H1 (cell line): ENCODE measurements around the gene ASCC1. TPM values are rescaled to one million over a fixed set of nuclear protein-coding genes. Genes with fewer than 3 reads are reported as not detected.

Source experiments
- CTCF ChIA-PET: fragments of 300-600 bp; sonication (Branson Sonifier 250); formaldehyde crosslinking; loops from one replicate; lab custom pipeline; 2021; ENCODE audit not compliant: partially characterized antibody; lab: Charles Lee
- POLR2A ChIA-PET: fragments of 300-600 bp; sonication (Branson Sonifier 250); formaldehyde crosslinking; loops from one replicate; lab custom pipeline; 2021; ENCODE audit warnings: inconsistent platforms; ENCODE audit not compliant: partially characterized antibody; lab: Charles Lee
- DNase-seq, 2 experiments: peaks; one replicate each; pipeline versions ENCODE4 v3.0.0 to v3.0.0-alpha.2; 2010 to 2022; ENCODE audit warnings: low spot score in 2 of 2, low read depth in 1 of 2, mixed read lengths in 1 of 2
- FAIRE-seq: peaks from 2 replicates; lab custom pipeline; 2011; peaks lifted over from hg19 to GRCh38; lab: Jason Lieb, UNC
- H2AFZ ChIP-seq: 2 replicates; pipeline ENCODE4 v1.8.1; 2012; ENCODE audit warnings: low read length, inconsistent platforms
- H2AK5ac ChIP-seq: 2 replicates; pipeline ENCODE4 v1.6.1; 2013; ENCODE audit warnings: low read depth, low read length
- H2BK120ac ChIP-seq: replicated peaks from 2 replicates; pipeline ENCODE3; 2013; ENCODE audit warnings: low read depth, low read length, inconsistent platforms
- H2BK12ac ChIP-seq: 2 replicates; pipeline ENCODE4 v1.6.1; 2013; ENCODE audit warnings: low read depth, low read length
- H2BK15ac ChIP-seq: 2 replicates; pipeline ENCODE4 v1.6.1; 2013; ENCODE audit warnings: low read length
- H2BK20ac ChIP-seq: 2 replicates; pipeline ENCODE4 v1.6.1; 2013; ENCODE audit warnings: low read length
- H2BK5ac ChIP-seq: 2 replicates; pipeline ENCODE4 v1.6.1; 2013; ENCODE audit warnings: low read depth, low read length
- H3K14ac ChIP-seq: 2 replicates; pipeline ENCODE4 v1.6.1; 2013; ENCODE audit warnings: inconsistent platforms; ENCODE audit not compliant: insufficient read length
- H3K18ac ChIP-seq: 2 replicates; pipeline ENCODE4 v1.6.1; 2013; ENCODE audit warnings: low read length; ENCODE audit errors: extremely low read depth
- H3K23ac ChIP-seq: 2 replicates; pipeline ENCODE4 v1.6.1; 2013; ENCODE audit warnings: inconsistent platforms; ENCODE audit not compliant: insufficient read length
- H3K23me2 ChIP-seq: 2 replicates; pipeline ENCODE4 v1.6.1; 2013; ENCODE audit warnings: low read depth, low read length
- H3K27ac ChIP-seq: 2 replicates; pipeline ENCODE4 v1.6.1; 2011; ENCODE audit warnings: low read depth, low read length, inconsistent platforms
- H3K27me3 ChIP-seq, 4 experiments: replicated peaks in 1 of 4; 1 replicate in 1 of 4; 2 replicates in 3 of 4; pipeline versions ENCODE4 v1.6.1 to v1.8.1; 2011 to 2013; ENCODE audit warnings: low read length in 3 of 4, mild to moderate bottlenecking in 3 of 4, inconsistent platforms in 2 of 4, mixed read lengths in 2 of 4, moderate library complexity in 1 of 4; ENCODE audit not compliant: control insufficient read depth in 3 of 4, insufficient read depth in 3 of 4; ENCODE audit errors: extremely low read depth in 1 of 4
- H3K36me3 ChIP-seq, 4 experiments: 2 replicates each; pipeline versions ENCODE4 v1.6.1 to v1.8.1; 2011 to 2013; ENCODE audit warnings: mild to moderate bottlenecking in 4 of 4, low read length in 3 of 4, moderate library complexity in 2 of 4, control low read depth in 1 of 4, inconsistent platforms in 1 of 4; ENCODE audit not compliant: insufficient read depth in 4 of 4, control insufficient read depth in 2 of 4
- H3K4ac ChIP-seq: replicated peaks from 2 replicates; pipeline ENCODE3; 2013; ENCODE audit warnings: low read length, low read depth, mixed read lengths, inconsistent platforms; ENCODE audit not compliant: insufficient read length
- H3K4me1 ChIP-seq, 4 experiments: replicated peaks in 1 of 4; 1 replicate in 1 of 4; 2 replicates in 3 of 4; pipeline versions ENCODE4 v1.6.1 to v1.8.1; 2011 to 2013; ENCODE audit warnings: low read length in 3 of 4, inconsistent platforms in 2 of 4, mixed read lengths in 1 of 4; ENCODE audit not compliant: insufficient read depth in 4 of 4, control insufficient read depth in 3 of 4
- H3K4me2 ChIP-seq, 2 experiments: 2 replicates each; pipeline versions ENCODE4 v1.6.1 to v1.8.1; 2011 to 2013; ENCODE audit warnings: low read depth in 2 of 2, low read length in 2 of 2, control low read depth in 1 of 2, inconsistent platforms in 1 of 2, mild to moderate bottlenecking in 1 of 2; ENCODE audit not compliant: insufficient read depth in 1 of 2
- H3K4me3 ChIP-seq, 4 experiments: fragments of 200-600, 300-600 bp in 1 of 4; sonication (generic), shearing (Covaris generic), sonication (Bioruptor Twin) in 1 of 4; 2 replicates each; pipeline versions ENCODE4 v1.5.1 to v1.8.1; 2011 to 2016; ENCODE audit warnings: low read length in 4 of 4, low read depth in 3 of 4, control low read depth in 2 of 4, inconsistent platforms in 2 of 4, mild to moderate bottlenecking in 2 of 4, mixed read lengths in 1 of 4, moderate library complexity in 1 of 4; ENCODE audit not compliant: insufficient read depth in 2 of 4; ENCODE audit errors: extremely low read depth in 1 of 4
- H3K56ac ChIP-seq: replicated peaks from 2 replicates; pipeline ENCODE3; 2013; ENCODE audit warnings: low read depth, mild to moderate bottlenecking, mixed read lengths, low read length, inconsistent platforms; ENCODE audit not compliant: insufficient read length
- H3K79me1 ChIP-seq: 2 replicates; pipeline ENCODE4 v1.6.1; 2013; ENCODE audit warnings: low read depth, low read length, control low read depth
- H3K79me2 ChIP-seq, 2 experiments: 2 replicates each; pipeline versions ENCODE4 v1.6.1 to v1.8.1; 2012 to 2013; ENCODE audit warnings: low read length in 2 of 2, mild to moderate bottlenecking in 2 of 2, inconsistent platforms in 1 of 2; ENCODE audit not compliant: insufficient read depth in 2 of 2, control insufficient read depth in 1 of 2
- H3K9ac ChIP-seq, 4 experiments: replicated peaks in 1 of 4; 1 replicate in 1 of 4; 2 replicates in 3 of 4; pipeline versions ENCODE4 v1.6.1 to v1.8.1; 2011 to 2013; ENCODE audit warnings: low read depth in 3 of 4, low read length in 3 of 4, control low read depth in 2 of 4, mild to moderate bottlenecking in 2 of 4, moderate library complexity in 2 of 4, inconsistent platforms in 1 of 4; ENCODE audit errors: extremely low read depth in 1 of 4
- H3K9me3 ChIP-seq, 2 experiments: 2 replicates each; pipeline versions ENCODE4 v1.6.1 to v1.8.1; 2012 to 2013; ENCODE audit warnings: mild to moderate bottlenecking in 2 of 2, moderate library complexity in 2 of 2, control low read depth in 1 of 2, inconsistent platforms in 1 of 2, low read depth in 1 of 2, low read length in 1 of 2, mixed read lengths in 1 of 2; ENCODE audit not compliant: insufficient read depth in 2 of 2
- H4K20me1 ChIP-seq, 2 experiments: replicated peaks in 1 of 2; 2 replicates each; pipeline versions ENCODE3 to v1.8.1; 2011 to 2013; ENCODE audit warnings: inconsistent platforms in 2 of 2, low read length in 2 of 2, mild to moderate bottlenecking in 1 of 2; ENCODE audit not compliant: insufficient read depth in 2 of 2, control insufficient read depth in 1 of 2
- H4K5ac ChIP-seq: 2 replicates; pipeline ENCODE4 v1.6.1; 2013; ENCODE audit warnings: low read length, low read depth, mixed read lengths, inconsistent platforms; ENCODE audit not compliant: insufficient read length
- H4K8ac ChIP-seq: 2 replicates; pipeline ENCODE4 v1.8.0; 2013; ENCODE audit warnings: mild to moderate bottlenecking, moderate library complexity, low read length, inconsistent platforms; ENCODE audit not compliant: insufficient read depth; ENCODE audit errors: extremely low read depth
- H4K91ac ChIP-seq: replicated peaks from 2 replicates; pipeline ENCODE3; 2013; ENCODE audit warnings: low read length, mixed read lengths, inconsistent platforms; ENCODE audit not compliant: insufficient read length
- ASH2L ChIP-seq: fragments of 200-600, 300-600 bp; sonication (generic); IDR thresholded peaks from one replicate; pipeline ENCODE4 v1.7.1; 2017; ENCODE audit warnings: low read length
- BRCA1 ChIP-seq: IDR thresholded peaks from 2 replicates; pipeline ENCODE4 v1.6.1; 2012; ENCODE audit warnings: low read depth, low read length, improper control_type of control experiment
- CEBPB ChIP-seq: IDR thresholded peaks from 2 replicates; pipeline ENCODE4 v1.6.1; 2012; ENCODE audit warnings: low read depth, low read length
- GTF2F1 ChIP-seq: IDR thresholded peaks from 2 replicates; pipeline ENCODE4 v1.6.1; 2012; ENCODE audit warnings: low read depth, low read length, improper control_type of control experiment, borderline replicate concordance
- PHF8 ChIP-seq: fragments of 200-600 bp; sonication (generic); conservative IDR thresholded peaks from 2 replicates; pipeline ENCODE4 v1.7.1; 2012; ENCODE audit warnings: low read depth, mild to moderate bottlenecking, inconsistent platforms, low read length, moderate library complexity
- RAD21 ChIP-seq, 2 experiments: IDR thresholded peaks in 1 of 2; conservative IDR thresholded peaks in 1 of 2; 2 replicates each; pipeline ENCODE4 v1.6.1; 2011; ENCODE audit warnings: low read depth in 2 of 2, low read length in 2 of 2, improper control_type of control experiment in 1 of 2, inconsistent platforms in 1 of 2, mild to moderate bottlenecking in 1 of 2, moderate library complexity in 1 of 2
- SP1 ChIP-seq: IDR thresholded peaks from 2 replicates; pipeline ENCODE4 v1.6.1; 2011; ENCODE audit warnings: low read depth, low read length
- YY1 ChIP-seq: IDR thresholded peaks from 2 replicates; pipeline ENCODE4 v1.6.1; 2011; ENCODE audit warnings: low read depth, mild to moderate bottlenecking, low read length
- WGBS, 2 experiments: shearing (Covaris generic) in 1 of 2; methylation state at CpG; one replicate each; pipeline versions ENCODE4 v1.1.6 to v1.1.7; 2013 to 2015; ENCODE audit warnings: low lambda C conversion rate in 2 of 2, mixed read lengths in 2 of 2, inconsistent platforms in 1 of 2, low coverage in 1 of 2, missing lambda C conversion rate in 1 of 2; ENCODE audit not compliant: insufficient replicate concordance in 2 of 2, insufficient coverage in 1 of 2, insufficient read length in 1 of 2; ENCODE audit errors: extremely low coverage in 1 of 2, missing lambda C conversion rate in 1 of 2; 5-methylcytosine and 5-hydroxymethylcytosine counted together
- polyA plus RNA-seq, 7 experiments: library from polyadenylated mRNA; depleted of rRNA in 3 of 7; stranded (reverse) in 5 of 7; unstranded in 2 of 7; fragments of >200 nt in 5 of 7; fragments of 200-250 nt in 2 of 7; gene quantifications; 1 replicate in 5 of 7; 2 replicates in 1 of 7; 4 replicates in 1 of 7; pipeline versions ENCODE4 v1.2.1 to v1.2.3, GENCODE V29; 2011 to 2013; ENCODE audit warnings: missing spikeins in 2 of 7, mixed read lengths in 2 of 7
- total RNA-seq: library from RNA; stranded (reverse); fragmentation: NEBNext Ultra II Directional; extraction: Animal tissue kit (Norgen Biotek cat#: 25700); gene quantifications from 2 replicates; pipeline ENCODE4 v1.2.1, GENCODE V29; 2021
- TF ChIP-seq, protein P1 (sequence below): IDR thresholded peaks from 2 replicates; pipeline ENCODE4 v1.6.1; 2012; ENCODE audit warnings: inconsistent platforms
- TF ChIP-seq, protein P2 (sequence below), 3 experiments: IDR thresholded peaks; 1 replicate in 2 of 3; 2 replicates in 1 of 3; pipeline versions ENCODE4 v1.5.1 to v1.6.1; 2011; ENCODE audit warnings: low read length in 3 of 3, mild to moderate bottlenecking in 3 of 3, inconsistent platforms in 2 of 3, low read depth in 1 of 3, moderate library complexity in 1 of 3; ENCODE audit not compliant: insufficient read depth in 1 of 3; ENCODE audit errors: control extremely low read depth in 1 of 3

ASCC1 gene
- total and polyA plus RNA-seq, 2 of the 8 experiments (the other 6 are each of a cell fraction or from before 2014, with no cell fraction given): 25.6 to 35.8 TPM

DNA sequence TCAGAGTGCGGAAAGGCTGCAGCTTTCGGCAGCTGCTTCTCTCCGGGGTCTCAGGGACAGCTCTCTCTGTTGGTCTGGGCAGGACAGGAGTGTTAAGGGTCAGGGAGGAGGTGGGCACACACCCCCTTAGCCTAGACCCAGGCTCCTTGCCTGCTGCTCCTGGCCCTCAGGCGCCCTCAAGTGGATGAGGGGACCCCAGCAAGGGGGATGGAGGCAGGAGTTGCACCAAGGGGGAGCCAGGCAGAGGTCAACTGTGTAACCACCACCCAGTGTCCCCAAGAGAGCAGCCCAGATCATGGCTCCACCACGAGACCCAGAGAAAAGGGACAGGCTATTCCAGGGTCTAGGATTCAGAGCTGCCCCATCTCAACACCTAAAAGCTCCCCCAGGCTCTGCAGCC, 154.6 kb downstream of the ASCC1 start:
- H4K91ac ChIP-seq: no peak overlapping the region
- POLR2A ChIA-PET: interaction anchor here (2.0 kb wide), 1 partner anchor 211 kb away, joined by 5 read pairs; the partner anchor contains the start of gene DDIT4
- no peak overlapping the region for H3K9ac ChIP-seq
- H3K4ac ChIP-seq: peak overlapping the region; percentile 50
- TF ChIP-seq RAD21 (IDR thresholded peaks at IDR 0.05 in 1 of 2, conservative IDR thresholded peaks at IDR 0.05 in 1 of 2; ENCODE audit: low read depth in 2 of 2, low read length in 2 of 2) (peak; percentile 64 to 74), YY1 (no peak), ASH2L (no peak), BRCA1 (no peak), PHF8 (no peak), GTF2F1 (no peak), SP1 (no peak), CEBPB (no peak)
- TF ChIP-seq, protein P1, sequence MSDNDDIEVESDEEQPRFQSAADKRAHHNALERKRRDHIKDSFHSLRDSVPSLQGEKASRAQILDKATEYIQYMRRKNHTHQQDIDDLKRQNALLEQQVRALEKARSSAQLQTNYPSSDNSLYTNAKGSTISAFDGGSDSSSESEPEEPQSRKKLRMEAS: no peak
- TF ChIP-seq, protein P2, sequence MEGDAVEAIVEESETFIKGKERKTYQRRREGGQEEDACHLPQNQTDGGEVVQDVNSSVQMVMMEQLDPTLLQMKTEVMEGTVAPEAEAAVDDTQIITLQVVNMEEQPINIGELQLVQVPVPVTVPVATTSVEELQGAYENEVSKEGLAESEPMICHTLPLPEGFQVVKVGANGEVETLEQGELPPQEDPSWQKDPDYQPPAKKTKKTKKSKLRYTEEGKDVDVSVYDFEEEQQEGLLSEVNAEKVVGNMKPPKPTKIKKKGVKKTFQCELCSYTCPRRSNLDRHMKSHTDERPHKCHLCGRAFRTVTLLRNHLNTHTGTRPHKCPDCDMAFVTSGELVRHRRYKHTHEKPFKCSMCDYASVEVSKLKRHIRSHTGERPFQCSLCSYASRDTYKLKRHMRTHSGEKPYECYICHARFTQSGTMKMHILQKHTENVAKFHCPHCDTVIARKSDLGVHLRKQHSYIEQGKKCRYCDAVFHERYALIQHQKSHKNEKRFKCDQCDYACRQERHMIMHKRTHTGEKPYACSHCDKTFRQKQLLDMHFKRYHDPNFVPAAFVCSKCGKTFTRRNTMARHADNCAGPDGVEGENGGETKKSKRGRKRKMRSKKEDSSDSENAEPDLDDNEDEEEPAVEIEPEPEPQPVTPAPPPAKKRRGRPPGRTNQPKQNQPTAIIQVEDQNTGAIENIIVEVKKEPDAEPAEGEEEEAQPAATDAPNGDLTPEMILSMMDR (IDR thresholded peaks at IDR 0.05; ENCODE audit: control extremely low read depth in 1 of 3, insufficient read depth in 1 of 3, low read depth in 1 of 3, low read length in 3 of 3): peak; percentile 70 to 76 (median 71)
- TF ChIP-seq, all 59 proteins: peak for 2
- H2BK5ac ChIP-seq: 0 out of 2 replicates have a peak overlapping the region, but pooled peaks have one; percentile 18
- H2AFZ ChIP-seq: no peak overlapping the region
- H3K27ac ChIP-seq: no peak overlapping the region
- no peaks in the 10 kb centered on the region for H3K27me3 ChIP-seq
- no peak overlapping the region for H3K23ac ChIP-seq
- H3K79me2 ChIP-seq: no peaks in the 10 kb centered on the region
- peak overlapping the region; percentile 60; the same call in 1 of the 2 replicates for H2BK12ac ChIP-seq
- H2BK15ac ChIP-seq: peak overlapping the region; percentile 46; the same call in 1 of the 2 replicates
- H3K79me1 ChIP-seq: no peaks in the 10 kb centered on the region
- peaks cover 0 to 3% of the 10 kb centered on the region in 2 experiments for H4K20me1 ChIP-seq
- no peak overlapping the region; the same call in 1 of the 2 replicates for H4K8ac ChIP-seq
- no peak overlapping the region for H3K18ac ChIP-seq
- peaks cover 0 to 9% (median 7%) of the 10 kb centered on the region in 4 experiments; a peak in 4 of 7 replicates for H3K4me1 ChIP-seq
- no peak overlapping the region for H3K4me2 ChIP-seq
- H3K36me3 ChIP-seq: no peaks in the 10 kb centered on the region
- no peak overlapping the region for H2BK20ac ChIP-seq
- H2AK5ac ChIP-seq: no peak overlapping the region
- CTCF ChIA-PET: interaction anchor here (0.6 to 8.2 kb wide), 25 partner anchors 9 to 1256 kb away, joined by 3 to 77 read pairs (median 4); partner anchors contain the start of gene SPOCK2
- WGBS, 2 experiments: 70% methylated on average over 5 of the region's 5 CpGs; no CpG with 5 or more reads in 1 of the 2 experiments
- H3K9me3 ChIP-seq: no peaks in the 10 kb centered on the region
- no peak overlapping the region for H4K5ac ChIP-seq
- peak in 1 of 2 experiments; percentile 71 for DNase-seq
- no peak overlapping the region for H3K56ac ChIP-seq
- no peak for FAIRE-seq
- H3K14ac ChIP-seq: no peak overlapping the region
- H3K4me3 ChIP-seq: no peak overlapping the region
- H3K23me2 ChIP-seq: no peaks in the 10 kb centered on the region
- H2BK120ac ChIP-seq: no peak overlapping the region
